Activated T-helper 2 cell treated with anti-CD3 and anti-CD28 coated beads, Interferon-gamma antibody, Interleukin-2, Interleukin-4, amounts not matched to agents 10 μg/mL and 5 μg/mL and 100 μg/mL, durations not matched to agents 14 hours and 24 hours and 36 hours (primary cell): ENCODE results near the gene ZDHHC6. TPM values are rescaled to one million over a fixed set of nuclear protein-coding genes. Genes with fewer than 3 reads are reported as not detected.
"Not testable (repeated sequence)": the region's sequence is repeated elsewhere in the genome, so short reads cannot be mapped to it uniquely, and the experiment has no call there.

Experiments used
- DNase-seq: peaks from one replicate; pipeline ENCODE4 v3.0.0; 2021; ENCODE audit warnings: low spot score
- H3K27ac Mint-ChIP-seq: one replicate; pipeline ENCODE4 v1.8.0; 2021; ENCODE audit warnings: mixed read lengths
- H3K27me3 Mint-ChIP-seq: one replicate; pipeline ENCODE4 v1.8.0; 2021; ENCODE audit warnings: low read depth, mixed read lengths
- H3K36me3 Mint-ChIP-seq: one replicate; pipeline ENCODE4 v1.8.0; 2021; ENCODE audit warnings: low read depth, mixed read lengths
- H3K4me1 Mint-ChIP-seq: one replicate; pipeline ENCODE4 v1.8.0; 2021; ENCODE audit warnings: low read depth, mixed read lengths
- H3K4me3 Mint-ChIP-seq: one replicate; pipeline ENCODE4 v1.8.0; 2021; ENCODE audit warnings: low read depth, mild to moderate bottlenecking, moderate library complexity, mixed read lengths
- H3K9me3 Mint-ChIP-seq: one replicate; pipeline ENCODE4 v1.8.0; 2021; ENCODE audit warnings: mixed read lengths
- intact Hi-C: fragments of 100-400 bp; cut with micrococcal nuclease; formaldehyde crosslinking; loops from one replicate; pipeline ENCODE4 v1.15.1; 2023
- total RNA-seq: library from RNA; stranded (reverse); gene quantifications from 2 replicates; pipeline ENCODE4 v1.2.3, GENCODE V29; 2022

Gene ZDHHC6
- total RNA-seq, 1 donor from 2014 or later, result 43.2 TPM

- Mint-ChIP-seq H3K4me3 (no peak overlapping the region), H3K9me3 (no peaks in the 10 kb centered on the region), H3K27ac (no peak overlapping the region), H3K27me3 (no peaks in the 10 kb centered on the region), H3K36me3 (peaks cover 51% of the 10 kb centered on the region), H3K4me1 (no peaks in the 10 kb centered on the region)
- no peak for DNase-seq
- intact Hi-C loops, result no loop called here
Measured at GRCh38 chr10:112433136-112433535, 13.6 kb downstream of the ZDHHC6 start.

- H3K27ac Mint-ChIP-seq, result no peak overlapping the region
- H3K27me3 Mint-ChIP-seq, result no peaks in the 10 kb centered on the region
- no peaks in the 10 kb centered on the region for H3K4me1 Mint-ChIP-seq
- H3K4me3 Mint-ChIP-seq, result no peak overlapping the region
- no peaks in the 10 kb centered on the region for H3K9me3 Mint-ChIP-seq
- no peak for DNase-seq
- intact Hi-C loops, result no loop called here
- H3K36me3 Mint-ChIP-seq, result peaks cover 70% of the 10 kb centered on the region
Measured at GRCh38 chr10:112429654-112430230, 17.0 kb downstream of the ZDHHC6 start.

GRCh38 chr10:112429147-112429546, 17.6 kb downstream of the ZDHHC6 start:
- intact Hi-C loops, result no loop called here
- Mint-ChIP-seq H3K4me3 (no peak overlapping the region), H3K9me3 (no peaks in the 10 kb centered on the region), H3K27ac (no peak overlapping the region), H3K27me3 (no peaks in the 10 kb centered on the region), H3K36me3 (peaks cover 67% of the 10 kb centered on the region), H3K4me1 (no peaks in the 10 kb centered on the region)
- no peak for DNase-seq

GRCh38 chr10:112426111-112426510, 20.6 kb downstream of the ZDHHC6 start:
- peaks cover 62% of the 10 kb centered on the region for H3K36me3 Mint-ChIP-seq

GRCh38 chr10:112424651-112425050, 22.1 kb downstream of the ZDHHC6 start:
- peaks cover 58% of the 10 kb centered on the region for H3K36me3 Mint-ChIP-seq
- intact Hi-C loops, result no loop called here

More at GRCh38 chr10:112426111-112426510, 20.6 kb downstream of the ZDHHC6 start:
- H3K4me1 Mint-ChIP-seq, result no peaks in the 10 kb centered on the region
- H3K4me3 Mint-ChIP-seq, result no peak overlapping the region
- intact Hi-C loops, result no loop called here
- no peak for DNase-seq
- no peak overlapping the region for H3K27ac Mint-ChIP-seq
- H3K9me3 Mint-ChIP-seq, result no peaks in the 10 kb centered on the region
- no peaks in the 10 kb centered on the region for H3K27me3 Mint-ChIP-seq

GRCh38 chr10:112421731-112422130, 25.0 kb downstream of the ZDHHC6 start:
- Mint-ChIP-seq H3K27me3 (no peaks in the 10 kb centered on the region), H3K4me1 (no peaks in the 10 kb centered on the region), H3K36me3 (peaks cover 51% of the 10 kb centered on the region), H3K27ac (no peak overlapping the region), H3K4me3 (no peak overlapping the region), H3K9me3 (no peaks in the 10 kb centered on the region)
- intact Hi-C loops, result no loop called here
- no peak for DNase-seq

More at GRCh38 chr10:112424651-112425050, 22.1 kb downstream of the ZDHHC6 start:
- H3K27ac Mint-ChIP-seq, result no peak overlapping the region
- no peaks in the 10 kb centered on the region for H3K27me3 Mint-ChIP-seq
- DNase-seq, result no peak
- no peaks in the 10 kb centered on the region for H3K9me3 Mint-ChIP-seq
- no peak overlapping the region for H3K4me3 Mint-ChIP-seq
- H3K4me1 Mint-ChIP-seq, result no peaks in the 10 kb centered on the region

- intact Hi-C loops, result no loop called here
Measured at GRCh38 chr10:112412696-112413095, 34.0 kb downstream of the ZDHHC6 start.

GRCh38 chr10:112409755-112410154, 37.0 kb downstream of the ZDHHC6 start:
- intact Hi-C loops, result no loop called here
- DNase-seq, result no peak
- H3K9me3 Mint-ChIP-seq, result peaks cover 4% of the 10 kb centered on the region
- no peaks in the 10 kb centered on the region for H3K27me3 Mint-ChIP-seq
- H3K4me1 Mint-ChIP-seq, result peaks cover 3% of the 10 kb centered on the region
- no peak overlapping the region for H3K27ac Mint-ChIP-seq
- H3K36me3 Mint-ChIP-seq, result peaks cover 74% of the 10 kb centered on the region
- H3K4me3 Mint-ChIP-seq, result no peak overlapping the region

More at GRCh38 chr10:112412696-112413095, 34.0 kb downstream of the ZDHHC6 start:
- H3K27me3 Mint-ChIP-seq, result no peaks in the 10 kb centered on the region
- no peaks in the 10 kb centered on the region for H3K4me1 Mint-ChIP-seq
- H3K9me3 Mint-ChIP-seq, result no peaks in the 10 kb centered on the region
- H3K36me3 Mint-ChIP-seq, result peaks cover 69% of the 10 kb centered on the region
- DNase-seq, result no peak
- H3K27ac Mint-ChIP-seq, result no peak overlapping the region
- no peak overlapping the region for H3K4me3 Mint-ChIP-seq

- Mint-ChIP-seq H3K4me3 (no peak overlapping the region), H3K4me1 (peaks cover 3% of the 10 kb centered on the region), H3K27ac (no peak overlapping the region), H3K27me3 (no peaks in the 10 kb centered on the region), H3K9me3 (peaks cover 4% of the 10 kb centered on the region), H3K36me3 (peaks cover 75% of the 10 kb centered on the region)
- intact Hi-C loops, result no loop called here
- no peak for DNase-seq
Measured at GRCh38 chr10:112409299-112409698, 37.4 kb downstream of the ZDHHC6 start.

GRCh38 chr10:112407696-112408095, 39.0 kb downstream of the ZDHHC6 start:
- H3K27me3 Mint-ChIP-seq, result no peaks in the 10 kb centered on the region
- DNase-seq, result no peak
- intact Hi-C loops, result no loop called here
- peaks cover 3% of the 10 kb centered on the region for H3K4me1 Mint-ChIP-seq
- no peak overlapping the region for H3K4me3 Mint-ChIP-seq
- H3K27ac Mint-ChIP-seq, result no peak overlapping the region
- peaks cover 81% of the 10 kb centered on the region for H3K36me3 Mint-ChIP-seq
- peaks cover 4% of the 10 kb centered on the region for H3K9me3 Mint-ChIP-seq

GRCh38 chr10:112406806-112407205, 39.9 kb downstream of the ZDHHC6 start:
- H3K27me3 Mint-ChIP-seq, DNase-seq, H3K4me1 Mint-ChIP-seq, intact Hi-C loops, H3K9me3 Mint-ChIP-seq, H3K4me3 Mint-ChIP-seq, H3K27ac Mint-ChIP-seq: not testable (repeated sequence)
- H3K36me3 Mint-ChIP-seq, result peaks cover 85% of the 10 kb centered on the region

GRCh38 chr10:112404617-112405016, 42.1 kb downstream of the ZDHHC6 start:
- H3K27me3 Mint-ChIP-seq, result no peaks in the 10 kb centered on the region
- intact Hi-C loops, result no loop called here
- H3K36me3 Mint-ChIP-seq, result peaks cover 82% of the 10 kb centered on the region
- H3K4me1 Mint-ChIP-seq, result peaks cover 3% of the 10 kb centered on the region
- H3K27ac Mint-ChIP-seq, result no peak overlapping the region
- peaks cover 4% of the 10 kb centered on the region for H3K9me3 Mint-ChIP-seq
- DNase-seq, result no peak
- no peak overlapping the region for H3K4me3 Mint-ChIP-seq

GRCh38 chr10:112402917-112403316, 43.8 kb downstream of the ZDHHC6 start:
- H3K9me3 Mint-ChIP-seq, result peaks cover 4% of the 10 kb centered on the region
- no peak for DNase-seq
- intact Hi-C loops, result no loop called here
- no peak overlapping the region for H3K4me3 Mint-ChIP-seq
- H3K36me3 Mint-ChIP-seq, result peaks cover 81% of the 10 kb centered on the region
- peaks cover 3% of the 10 kb centered on the region for H3K4me1 Mint-ChIP-seq
- H3K27ac Mint-ChIP-seq, result peak overlapping the region; percentile 15
- no peaks in the 10 kb centered on the region for H3K27me3 Mint-ChIP-seq

- Mint-ChIP-seq H3K36me3 (peaks cover 42% of the 10 kb centered on the region), H3K4me3 (no peak overlapping the region), H3K4me1 (peaks cover 10% of the 10 kb centered on the region), H3K9me3 (no peaks in the 10 kb centered on the region), H3K27ac (no peak overlapping the region), H3K27me3 (no peaks in the 10 kb centered on the region)
- no peak for DNase-seq
- intact Hi-C loops, result no loop called here
Measured at GRCh38 chr10:112397592-112397991, 49.1 kb downstream of the ZDHHC6 start.
